B cell (primary cell): Measurements from ENCODE around the gene CTBP2. TPM values are rescaled to one million over a fixed set of nuclear protein-coding genes. Genes with fewer than 3 reads are reported as not detected.

ENCODE experiments used
- ATAC-seq: fragments of 200-7000 bp; cut with Tn5 transposase; one replicate; pipeline ENCODE4 v1.10.0; 2021; ENCODE audit warnings: low read depth, mild to moderate bottlenecking, moderate number of reproducible peaks, moderate library complexity
- CTCF ChIA-PET: fragments of 350-600 bp; sonication (Branson Sonifier 250); formaldehyde crosslinking; loops from one replicate; lab custom pipeline; 2021; ENCODE audit warnings: antibody characterized with exemption, inconsistent platforms; lab: Charles Lee
- POLR2A ChIA-PET: fragments of 350-600 bp; sonication (Branson Sonifier 250); formaldehyde crosslinking; loops from one replicate; lab custom pipeline; 2021; ENCODE audit warnings: antibody characterized with exemption; lab: Charles Lee
- DNase-seq: peaks from one replicate; pipeline ENCODE4 v3.0.0; 2013
- H2AFZ ChIP-seq: 2 replicates; pipeline ENCODE4 v1.6.1; 2012; ENCODE audit warnings: mild to moderate bottlenecking, low read depth, low read length; ENCODE audit not compliant: insufficient read depth, poor library complexity, severe bottlenecking
- H3K27ac ChIP-seq, 2 donors: 1 replicate in 1 of 2; 2 replicates in 1 of 2; pipeline ENCODE4 v1.5.1; 2012 to 2013; ENCODE audit warnings: low read length in 2 of 2, mild to moderate bottlenecking in 2 of 2, moderate library complexity in 1 of 2
- H3K27me3 ChIP-seq, 4 experiments: fragments of 200-600 bp in 1 of 4; sonication (generic) in 1 of 4; replicated peaks in 1 of 4; 1 replicate in 2 of 4; 2 replicates in 2 of 4; pipeline versions ENCODE4 v1.6.1 to v1.7.0; 2013 to 2016; ENCODE audit warnings: low read length in 3 of 4, mild to moderate bottlenecking in 2 of 4, mixed read lengths in 1 of 4, moderate library complexity in 1 of 4; ENCODE audit not compliant: insufficient read depth in 4 of 4, control insufficient read depth in 3 of 4; ENCODE audit errors: control extremely low read depth in 1 of 4
- H3K36me3 ChIP-seq, 2 experiments: replicated peaks in 1 of 2; 1 replicate in 1 of 2; 2 replicates in 1 of 2; pipeline versions ENCODE4 v1.6.1 to v1.7.1; 2013; ENCODE audit warnings: low read length in 1 of 2; ENCODE audit not compliant: insufficient read depth in 2 of 2, control insufficient read depth in 1 of 2; ENCODE audit errors: control extremely low read depth in 1 of 2, extremely low read depth in 1 of 2
- H3K4me1 ChIP-seq, 2 donors: fragments of 200-600 bp in 1 of 2; sonication (generic) in 1 of 2; 1 replicate in 1 of 2; 2 replicates in 1 of 2; pipeline versions ENCODE4 v1.5.1 to v1.6.1; 2013 to 2017; ENCODE audit warnings: low read length in 2 of 2; ENCODE audit not compliant: control insufficient read depth in 2 of 2, insufficient read depth in 2 of 2
- H3K4me2 ChIP-seq: replicated peaks from 2 replicates; pipeline ENCODE3; 2012; ENCODE audit warnings: mild to moderate bottlenecking, low read depth, low read length; ENCODE audit not compliant: poor library complexity, severe bottlenecking
- H3K4me3 ChIP-seq, 5 experiments: fragments of 200-600 bp in 1 of 5; sonication (generic) in 1 of 5; 1 replicate in 3 of 5; 2 replicates in 2 of 5; pipeline versions ENCODE4 v1.5.1 to v1.7.0; 2011 to 2016; ENCODE audit warnings: low read length in 4 of 5, mild to moderate bottlenecking in 4 of 5, low read depth in 2 of 5, control low read depth in 1 of 5, moderate library complexity in 1 of 5; ENCODE audit not compliant: insufficient read depth in 1 of 5; ENCODE audit errors: control extremely low read depth in 1 of 5, extremely low read depth in 1 of 5
- H3K79me2 ChIP-seq: fragments of 200-600 bp; sonication (generic); one replicate; pipeline ENCODE4 v1.6.0; 2016; ENCODE audit warnings: low read length; ENCODE audit not compliant: control insufficient read depth, insufficient read depth
- H3K9ac ChIP-seq: fragments of 200-600 bp; sonication (generic); 2 replicates; pipeline ENCODE4 v1.6.1; 2017; ENCODE audit warnings: mild to moderate bottlenecking, low read length, moderate library complexity
- H3K9me3 ChIP-seq, 3 donors: one replicate each; pipeline versions ENCODE4 v1.6.1 to v1.7.1; 2013; ENCODE audit warnings: low read length in 2 of 3; ENCODE audit not compliant: control insufficient read depth in 2 of 3, insufficient read depth in 1 of 3; ENCODE audit errors: control extremely low read depth in 1 of 3
- H4K20me1 ChIP-seq: 2 replicates; pipeline ENCODE4 v1.6.0; 2012; ENCODE audit warnings: mild to moderate bottlenecking, low read length; ENCODE audit not compliant: insufficient read depth, control insufficient read depth, poor library complexity, severe bottlenecking
- H3K27ac Mint-ChIP-seq: one replicate; pipeline ENCODE4 v1.8.0; 2021; ENCODE audit warnings: mixed read lengths
- H3K27me3 Mint-ChIP-seq: one replicate; pipeline ENCODE4 v1.8.0; 2021; ENCODE audit warnings: mixed read lengths
- H3K4me1 Mint-ChIP-seq: one replicate; pipeline ENCODE4 v1.8.0; 2021; ENCODE audit warnings: mixed read lengths
- H3K4me3 Mint-ChIP-seq: one replicate; pipeline ENCODE4 v1.8.0; 2021; ENCODE audit warnings: mixed read lengths
- H3K9me3 Mint-ChIP-seq: one replicate; pipeline ENCODE4 v1.8.0; 2022; ENCODE audit warnings: mixed read lengths; ENCODE audit not compliant: insufficient read depth
- CTCF ChIP-seq: fragments of 200-600 bp; IDR thresholded peaks from one replicate; pipeline ENCODE4 v1.8.0; 2022; ENCODE audit warnings: antibody characterized with exemption, mild to moderate bottlenecking
- EZH2 ChIP-seq: IDR thresholded peaks from 2 replicates; pipeline ENCODE4 v1.6.1; 2012; ENCODE audit warnings: borderline replicate concordance, low read depth, mild to moderate bottlenecking, moderate library complexity, low read length; ENCODE audit not compliant: insufficient read depth, poor library complexity, severe bottlenecking
- WGBS: methylation state at CpG from one replicate; pipeline ENCODE4 v1.1.5; 2013; ENCODE audit warnings: missing lambda C conversion rate; ENCODE audit not compliant: insufficient coverage; 5-methylcytosine and 5-hydroxymethylcytosine counted together
- intact Hi-C: fragments of 100-400 bp; cut with micrococcal nuclease; formaldehyde crosslinking; loops from one replicate; pipeline ENCODE4 v1.10.0; 2022
- polyA plus RNA-seq: library from polyadenylated mRNA; depleted of rRNA; stranded (reverse); fragments of >200 nt; gene quantifications from 2 replicates; pipeline ENCODE4 v1.2.3, GENCODE V29; 2012
- total RNA-seq, 2 donors: library from RNA; stranded (reverse); fragments of 120-200 nt in 1 of 2; gene quantifications; 1 replicate in 1 of 2; 2 replicates in 1 of 2; pipeline versions ENCODE4 v1.2.3 to v1.2.4, GENCODE V29; 2013 to 2022

Gene CTBP2
- total and polyA plus RNA-seq, 2 donors (not counting 1 experiment from before 2014, with no cell fraction given) = 0.39 to 0.85 TPM

- H3K27me3 ChIP-seq = peaks cover 0 to 4% (median 0%) of the 10 kb centered on the region in 4 experiments
- no peak overlapping the region for H3K4me2 ChIP-seq
- ChIA-PET POLR2A (no interaction called here), CTCF (no interaction called here)
- TF ChIP-seq EZH2 (no peak), CTCF (no peak)
- no peak for ATAC-seq
- H3K4me1 Mint-ChIP-seq = no peaks in the 10 kb centered on the region
- no peaks in the 10 kb centered on the region for H3K4me1 ChIP-seq
- no peak overlapping the region for H3K4me3 ChIP-seq
- peaks cover 25% of the 10 kb centered on the region for H3K27me3 Mint-ChIP-seq
- H3K27ac Mint-ChIP-seq = no peak overlapping the region
- intact Hi-C loops = no loop called here
- H3K27ac ChIP-seq = no peak overlapping the region
- H3K9me3 Mint-ChIP-seq = peaks cover 7% of the 10 kb centered on the region
- H2AFZ ChIP-seq = no peak overlapping the region
- H3K9ac ChIP-seq = no peak overlapping the region
- H3K36me3 ChIP-seq = no peaks in the 10 kb centered on the region
- no peak overlapping the region for H3K4me3 Mint-ChIP-seq
- DNase-seq = no peak
- no peaks in the 10 kb centered on the region for H4K20me1 ChIP-seq
- peaks cover 2% of the 10 kb centered on the region for H3K79me2 ChIP-seq
- H3K9me3 ChIP-seq = peaks cover 0 to 13% (median 2%) of the 10 kb centered on the region in 3 donors
These were observed 55.2 kb downstream of the CTBP2 start for GRCh38 chr10:125105155-125105554.

GRCh38 chr10:125104559-125104958, 55.8 kb downstream of the CTBP2 start:
- DNase-seq = no peak
- POLR2A ChIA-PET = no interaction called here
- H3K4me3 Mint-ChIP-seq = no peak overlapping the region

More at GRCh38 chr10:125104559-125104958, 55.8 kb downstream of the CTBP2 start:
- intact Hi-C loops = no loop called here
- no peak overlapping the region for H3K4me2 ChIP-seq
- WGBS = 100% methylated on average over 3 of the region's 10 CpGs
- peaks cover 2% of the 10 kb centered on the region for H3K79me2 ChIP-seq
- H2AFZ ChIP-seq = no peak overlapping the region
- CTCF ChIA-PET = no interaction called here
- H3K4me1 Mint-ChIP-seq = no peaks in the 10 kb centered on the region
- H3K4me3 ChIP-seq = no peak overlapping the region
- H4K20me1 ChIP-seq = no peaks in the 10 kb centered on the region
- H3K27ac Mint-ChIP-seq = no peak overlapping the region
- no peak for TF ChIP-seq EZH2
- TF ChIP-seq CTCF = no peak
- H3K9me3 ChIP-seq = peaks cover 0 to 13% (median 2%) of the 10 kb centered on the region in 3 donors
- no peak overlapping the region for H3K9ac ChIP-seq
- no peaks in the 10 kb centered on the region for H3K36me3 ChIP-seq
- H3K27ac ChIP-seq = no peak overlapping the region
- ATAC-seq = no peak
- peaks cover 0 to 4% (median 0%) of the 10 kb centered on the region in 4 experiments for H3K27me3 ChIP-seq
- peaks cover 7% of the 10 kb centered on the region for H3K9me3 Mint-ChIP-seq
- peaks cover 30% of the 10 kb centered on the region for H3K27me3 Mint-ChIP-seq
- H3K4me1 ChIP-seq = no peaks in the 10 kb centered on the region
